Stimulated activated CD4-positive, alpha-beta T cell treated with anti-CD3 and anti-CD28 coated beads, TNF-alpha, amount 100 ng/mL, for 24 hours (primary cell): ENCODE measurements around the gene NPC2.

Experiments used
- DNase-seq, 3 experiments: peaks; one replicate each; pipeline ENCODE4 v3.0.0-alpha.2; 2020; ENCODE audit warnings: low read depth in 3 of 3

Gene NPC2

DNA sequence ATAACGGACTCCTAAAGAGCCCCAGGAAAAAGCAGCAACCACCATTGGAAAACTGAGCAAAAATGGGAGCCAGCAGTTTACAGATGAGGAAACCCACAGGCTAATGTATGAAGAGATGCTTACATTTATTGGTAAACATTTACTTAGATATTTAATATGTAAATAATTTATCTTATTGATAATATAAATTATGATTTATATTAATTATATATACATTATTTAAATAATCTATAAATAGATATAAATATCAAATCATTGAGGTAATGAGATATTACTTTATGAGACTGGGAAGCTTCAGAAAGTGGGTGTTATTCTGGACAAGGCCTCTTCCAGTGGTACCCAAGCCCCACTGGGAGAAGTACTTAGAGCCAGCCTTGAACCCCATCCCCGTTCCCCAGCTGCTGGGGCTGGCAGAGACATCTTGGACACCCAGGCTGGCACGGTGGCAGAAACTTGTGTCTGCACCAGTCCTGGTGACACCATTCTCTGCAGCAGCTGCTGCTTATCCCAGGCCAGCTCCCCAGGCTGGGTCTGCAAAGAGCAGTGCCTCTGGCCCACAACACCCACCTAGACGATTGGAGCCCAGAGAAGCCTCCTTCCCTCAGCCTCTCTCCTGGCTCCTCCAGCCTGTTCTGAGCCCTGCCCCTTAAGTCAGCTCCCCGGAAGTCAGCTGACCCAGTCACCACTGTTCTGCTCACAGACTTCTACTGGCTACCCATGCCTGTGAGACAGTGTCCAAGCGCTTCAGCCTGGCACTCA, 26.4 kb upstream of the NPC2 start:
- DNase-seq: no peak

DNA sequence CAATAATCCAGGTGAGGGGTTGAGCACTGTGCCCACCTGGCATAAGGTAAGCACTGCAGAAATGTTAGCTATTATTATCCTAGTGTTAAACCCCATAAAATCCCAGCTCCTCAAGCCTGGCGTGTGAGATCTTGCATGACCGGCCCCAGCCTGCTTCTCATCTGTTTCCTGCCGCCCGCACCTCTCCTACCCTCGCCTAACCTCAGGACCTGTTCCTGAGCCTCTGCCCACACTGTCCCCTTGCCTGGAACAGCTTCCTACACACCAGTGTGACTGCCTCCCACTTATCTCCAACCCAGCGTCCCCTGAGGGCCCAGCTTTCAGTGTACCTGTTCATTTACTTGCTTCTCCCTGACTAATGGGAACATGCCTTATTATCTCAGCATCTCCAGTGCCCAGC, 25.1 kb upstream of the NPC2 start:
- DNase-seq: no peak

DNA sequence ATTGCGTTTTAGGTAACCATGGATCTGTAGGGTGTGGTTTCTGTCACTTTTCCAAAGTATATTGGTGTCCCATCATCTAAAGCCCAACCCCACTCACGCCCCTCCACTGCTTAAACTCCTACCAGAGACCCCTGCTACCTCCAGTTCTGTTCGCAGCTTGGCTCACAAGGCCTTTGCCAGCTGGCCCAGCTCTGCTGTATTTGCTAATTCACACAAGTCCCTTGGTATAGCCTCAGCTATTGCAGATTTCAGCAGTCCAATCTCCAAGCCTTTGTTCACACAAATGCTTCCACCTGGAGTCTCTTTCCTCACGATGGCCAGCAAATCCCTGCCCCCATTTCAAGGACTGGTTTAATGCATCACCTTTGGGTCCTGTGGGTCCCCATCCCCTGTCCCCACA, 24.6 kb upstream of the NPC2 start:
- no peak for DNase-seq

DNA sequence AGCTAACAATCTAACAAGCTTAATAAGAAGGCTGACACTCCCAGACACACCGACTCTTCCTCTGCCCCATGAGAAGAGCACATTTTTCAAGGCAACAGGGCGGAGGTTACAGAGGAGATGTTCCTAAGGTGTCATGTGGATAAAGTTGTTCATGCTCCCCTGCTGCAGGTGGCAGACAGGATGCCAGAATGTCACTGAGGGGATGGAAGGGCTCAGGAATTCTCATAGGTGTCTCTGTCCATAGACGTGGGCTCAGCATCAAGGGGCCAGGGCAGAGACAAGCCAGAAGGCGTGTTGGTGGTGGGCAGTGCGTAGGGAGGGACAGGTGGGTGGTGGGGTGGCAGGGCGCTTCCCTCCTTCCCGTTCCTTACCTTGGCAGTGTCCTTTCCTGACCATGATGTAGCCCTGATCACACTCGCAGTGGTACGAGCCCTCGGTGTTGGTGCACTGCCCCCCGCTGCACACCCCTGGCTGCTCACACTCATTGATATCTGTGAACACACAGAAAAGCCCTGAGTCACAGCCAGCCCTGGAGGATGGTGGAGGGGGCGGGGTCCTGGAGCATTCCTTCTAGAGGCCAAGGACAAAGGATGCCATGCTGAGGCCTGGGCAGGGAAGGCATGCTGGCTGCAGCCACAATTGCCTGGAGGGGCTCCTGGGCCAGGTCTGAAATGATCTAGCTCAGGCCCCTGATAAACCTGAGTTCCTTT, 23.5 kb upstream of the NPC2 start:
- DNase-seq: no peak

DNA sequence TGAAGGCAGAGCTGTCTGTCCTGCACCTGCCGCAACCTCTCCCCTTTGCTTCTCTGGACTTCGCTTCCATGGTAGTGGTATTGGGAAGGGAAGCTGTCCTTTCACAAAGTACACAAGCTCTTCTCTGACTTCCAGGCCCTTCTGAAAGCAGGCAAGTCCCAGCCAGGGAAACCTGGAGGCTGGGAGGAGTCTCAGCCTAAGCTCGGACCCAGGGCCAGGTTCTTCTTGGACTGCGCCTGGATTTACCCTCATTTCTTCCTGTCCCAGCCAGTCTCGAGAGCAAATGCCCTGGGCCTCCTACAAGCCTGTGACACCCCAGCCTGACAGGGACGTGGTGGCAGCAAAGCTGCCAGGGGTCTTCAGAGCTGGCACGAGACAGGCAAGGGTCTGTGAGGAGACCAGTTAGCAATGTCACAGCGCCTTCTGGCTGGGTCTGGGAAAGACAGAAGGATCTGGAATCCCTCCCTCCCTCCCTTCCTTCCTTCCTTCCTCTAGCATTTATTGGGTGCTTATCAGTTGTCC, 22.8 kb upstream of the NPC2 start:
- DNase-seq: no peak

DNA sequence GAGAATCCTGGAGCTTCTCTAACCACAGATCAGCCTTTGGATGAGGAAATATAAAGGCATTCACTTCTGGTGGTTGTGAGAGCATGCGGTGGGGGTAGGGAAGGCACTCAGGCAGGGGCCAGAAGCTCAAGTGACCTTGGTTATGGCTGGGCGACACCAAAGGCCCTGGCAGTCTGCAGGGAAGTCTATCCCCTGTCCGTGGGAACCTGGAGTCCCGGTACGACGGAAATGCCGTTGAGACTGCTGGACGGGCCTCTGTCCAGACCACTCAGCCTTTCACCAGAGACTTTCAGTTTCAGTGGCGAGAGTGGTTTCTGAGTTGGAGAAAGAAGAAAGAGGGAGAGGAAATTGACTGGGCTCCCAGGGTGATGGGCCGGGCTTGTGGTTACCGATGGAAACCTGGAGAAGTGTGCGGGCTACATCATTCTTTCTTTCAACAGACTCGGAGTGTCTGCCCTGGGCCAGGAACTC, 21.4 kb upstream of the NPC2 start:
- DNase-seq: no peak

DNA sequence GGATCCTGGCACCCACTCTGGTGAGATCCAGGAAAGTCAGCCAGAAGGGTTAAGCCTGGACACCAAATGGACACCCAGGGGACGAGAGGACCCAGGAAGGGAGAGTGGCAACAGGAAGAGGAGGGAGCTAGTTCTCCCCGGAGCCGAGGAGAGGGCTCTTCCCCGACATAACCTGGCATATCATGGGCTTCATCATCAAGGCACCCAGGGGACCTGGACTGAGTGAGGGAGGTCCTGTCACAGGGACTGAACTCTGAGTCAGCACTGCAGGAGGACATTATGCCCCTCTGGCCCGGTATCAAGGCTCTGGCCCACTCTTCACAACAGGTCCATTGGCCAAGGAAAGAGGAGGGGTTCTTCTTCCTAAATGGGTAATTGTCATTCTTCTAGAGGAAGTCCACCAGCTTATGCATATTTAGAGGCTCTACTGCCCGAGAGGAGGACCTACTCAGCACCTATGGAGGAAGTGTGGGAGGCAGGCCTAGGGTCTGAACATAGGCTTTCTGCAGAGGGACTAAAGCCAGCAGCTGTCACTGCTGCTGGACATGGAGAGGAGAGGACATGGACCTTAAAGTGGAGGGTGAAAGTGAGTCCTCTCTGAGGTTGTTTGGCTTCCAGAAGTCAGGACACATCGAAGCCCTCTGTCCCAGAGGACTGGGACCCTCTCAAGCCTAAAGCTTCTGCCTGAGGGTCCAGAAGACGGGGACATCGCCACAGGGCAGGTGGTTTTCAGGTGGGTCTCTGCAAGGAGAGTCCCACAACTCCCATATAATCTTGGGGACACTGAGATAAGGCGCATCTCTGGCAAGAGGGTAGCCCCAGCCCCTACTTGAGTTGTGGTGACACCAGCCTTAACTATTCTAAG, 19.1 kb upstream of the NPC2 start:
- DNase-seq: no peak

DNA sequence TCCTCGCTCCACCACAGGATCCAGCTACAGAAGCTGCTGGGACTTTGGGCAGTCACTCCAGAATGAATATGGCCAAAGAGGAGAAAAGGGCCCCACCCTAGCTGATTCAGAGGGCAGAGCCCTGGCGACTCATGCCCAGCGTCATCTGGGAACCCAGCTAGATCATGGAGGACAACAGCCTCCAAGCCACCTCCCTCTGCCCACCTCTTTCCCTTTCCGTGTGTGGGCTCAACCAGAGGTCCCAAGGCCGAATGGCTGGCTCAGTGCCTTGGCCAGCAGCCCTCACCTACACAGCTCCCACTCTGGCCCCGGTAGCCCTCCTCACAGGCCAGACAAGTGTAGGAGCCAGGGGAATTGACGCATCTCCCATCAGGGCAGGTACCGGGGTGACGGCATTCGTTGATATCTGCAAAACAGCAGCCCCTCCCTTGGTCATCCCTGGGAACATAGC, 17.9 kb upstream of the NPC2 start:
- DNase-seq: no peak

DNA sequence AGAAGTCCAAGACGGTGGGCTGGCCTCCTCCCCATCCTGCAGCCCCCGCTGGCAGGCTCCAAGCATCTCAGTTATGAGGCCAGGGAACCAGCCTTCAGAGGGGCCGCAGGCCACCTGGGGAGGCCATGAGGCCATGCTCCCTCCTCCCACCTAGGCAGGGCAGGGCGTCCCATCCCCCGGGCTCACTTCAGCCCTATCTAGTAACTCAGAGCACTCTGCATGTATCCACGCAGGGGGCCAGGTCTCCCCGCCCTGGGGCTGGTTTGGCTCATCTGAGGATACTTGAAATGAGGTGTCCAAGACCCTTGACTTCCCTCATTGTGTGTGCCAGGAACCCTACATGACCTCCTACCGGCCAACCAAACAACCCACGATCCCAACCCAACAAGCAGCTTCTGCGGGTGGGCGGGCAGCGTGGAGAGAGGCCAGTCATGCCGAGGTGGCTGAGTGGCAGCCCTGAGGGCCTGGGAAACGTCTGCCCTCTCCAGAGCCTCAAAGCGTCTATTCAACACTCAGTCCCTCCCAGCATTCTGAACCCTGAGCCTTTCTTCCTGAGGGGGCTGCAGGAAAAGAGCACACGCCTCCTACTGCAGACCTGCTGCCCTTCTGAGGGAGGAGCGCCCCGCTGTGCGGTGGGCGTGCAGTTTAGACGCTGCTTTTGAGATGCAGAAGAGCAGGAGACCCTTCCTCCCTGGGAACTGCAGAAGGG, 17.3 kb upstream of the NPC2 start:
- DNase-seq: no peak

DNA sequence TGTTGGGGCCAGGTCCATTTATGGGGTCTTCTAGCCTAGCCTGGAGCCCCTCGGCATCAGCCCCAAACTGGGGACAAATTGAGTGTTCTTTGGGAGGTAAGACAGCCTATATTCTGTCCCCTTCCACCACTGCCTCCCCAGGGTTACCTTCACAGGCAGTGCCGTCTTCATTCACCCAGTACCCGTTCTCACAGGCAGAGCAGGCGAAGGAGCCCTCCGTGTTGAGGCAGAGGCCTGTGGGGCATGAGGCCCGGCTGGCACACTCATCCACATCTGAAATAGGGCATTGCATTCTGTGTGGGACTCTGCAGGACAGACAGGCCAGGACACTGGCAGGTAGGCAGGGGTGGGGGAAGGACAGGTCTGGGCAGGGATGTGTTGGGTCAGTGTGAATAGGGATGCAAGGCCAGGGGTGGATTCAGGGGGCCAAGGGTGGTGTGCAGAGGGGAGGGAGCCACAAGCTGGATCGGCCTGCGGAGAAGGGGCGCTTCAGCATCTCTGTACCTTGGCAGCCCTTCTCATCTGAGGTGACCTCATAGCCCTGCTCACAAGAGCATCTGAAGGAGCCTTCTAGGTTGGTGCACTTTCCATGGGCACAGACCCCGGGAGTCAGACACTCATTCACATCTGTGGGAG, 16.6 kb upstream of the NPC2 start:
- DNase-seq: no peak

DNA sequence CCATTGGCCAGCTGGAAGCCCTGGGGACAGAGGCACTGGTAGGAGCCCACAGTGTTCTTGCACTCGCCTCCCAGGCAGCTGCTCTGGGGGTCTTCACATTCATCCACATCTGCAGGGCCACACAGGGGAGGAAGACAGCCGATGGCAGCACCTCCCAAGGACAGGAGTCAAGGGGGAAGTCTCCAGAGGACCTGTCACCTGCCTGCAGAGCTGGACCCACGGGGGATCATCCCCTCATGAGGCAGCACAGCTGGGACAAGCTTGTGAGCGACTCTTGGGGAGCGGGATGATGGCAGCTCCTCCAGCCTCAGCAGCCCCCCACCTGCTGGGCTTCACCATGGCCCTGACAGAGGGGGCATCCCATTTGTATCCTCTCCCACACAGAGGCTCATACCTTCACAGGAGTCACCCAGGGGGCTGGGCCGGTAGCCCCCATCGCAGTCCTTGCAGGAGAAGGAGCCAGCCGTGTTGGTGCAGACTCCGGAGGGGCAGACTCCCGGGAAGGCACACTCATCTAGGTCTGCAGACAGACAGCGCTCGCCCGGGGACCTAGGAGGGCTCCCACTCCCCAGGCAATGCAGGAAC, 15.8 kb upstream of the NPC2 start:
- no peak for DNase-seq

DNA sequence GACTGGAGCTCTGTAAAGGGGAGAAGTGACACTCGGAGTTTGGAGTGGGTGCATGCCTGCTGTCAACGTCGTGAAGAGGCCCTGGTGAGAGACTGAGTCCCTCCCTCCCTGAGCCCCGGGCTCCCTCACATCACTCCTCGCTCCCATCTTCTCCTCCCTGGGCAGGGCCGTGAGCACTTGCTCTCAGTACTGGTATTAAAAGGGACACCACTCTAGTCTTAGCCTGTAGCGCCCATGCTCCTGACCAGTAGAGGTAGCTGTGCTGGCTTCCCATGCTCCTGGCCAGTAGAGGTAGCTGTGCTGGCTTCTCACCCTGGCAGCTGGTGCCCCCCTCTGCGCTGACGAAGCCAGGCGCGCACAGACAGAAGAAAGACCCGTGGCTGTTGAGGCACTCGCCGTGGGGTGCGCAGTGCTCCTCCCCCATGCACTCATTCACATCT, 15.2 kb upstream of the NPC2 start:
- no peak for DNase-seq

DNA sequence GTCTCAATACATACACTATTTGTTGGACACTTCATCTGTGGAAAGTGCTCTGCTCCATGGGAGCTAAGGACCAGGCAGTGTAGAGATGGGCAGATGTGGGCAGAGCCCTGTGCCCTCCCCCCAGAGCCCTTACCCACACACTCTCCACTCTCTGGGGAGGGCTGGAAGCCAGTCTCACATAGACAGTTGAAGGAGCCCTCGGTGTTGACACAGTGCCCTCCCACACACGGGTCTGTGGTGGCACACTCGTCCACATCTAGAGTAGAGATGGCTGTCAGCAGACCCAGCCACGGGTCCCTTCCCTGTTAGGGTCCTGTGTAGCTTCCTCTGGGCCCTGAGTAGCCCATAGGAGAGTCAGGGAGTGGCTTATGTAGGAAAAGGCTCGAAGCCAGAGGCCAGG, 14.7 kb upstream of the NPC2 start:
- no peak for DNase-seq

DNA sequence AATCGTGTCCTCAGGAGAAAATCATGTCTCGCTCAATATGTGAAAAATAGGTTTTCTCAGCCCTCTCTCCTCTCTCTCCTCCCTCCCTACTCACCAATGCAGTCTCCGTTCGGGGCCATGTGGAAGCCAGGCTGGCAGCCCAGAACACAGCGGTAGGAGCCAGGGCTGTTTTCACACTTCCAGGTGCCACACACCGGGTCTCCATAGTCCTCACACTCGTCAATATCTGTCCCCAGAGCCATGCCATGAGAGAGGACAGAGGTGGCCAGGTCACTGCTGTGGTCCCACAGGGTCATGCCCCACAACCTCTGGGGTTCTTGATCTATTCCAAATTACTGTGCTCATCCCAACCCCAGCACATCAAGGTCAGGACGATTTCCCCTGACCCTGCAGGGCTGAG, 14.0 kb upstream of the NPC2 start:
- no peak for DNase-seq

DNA sequence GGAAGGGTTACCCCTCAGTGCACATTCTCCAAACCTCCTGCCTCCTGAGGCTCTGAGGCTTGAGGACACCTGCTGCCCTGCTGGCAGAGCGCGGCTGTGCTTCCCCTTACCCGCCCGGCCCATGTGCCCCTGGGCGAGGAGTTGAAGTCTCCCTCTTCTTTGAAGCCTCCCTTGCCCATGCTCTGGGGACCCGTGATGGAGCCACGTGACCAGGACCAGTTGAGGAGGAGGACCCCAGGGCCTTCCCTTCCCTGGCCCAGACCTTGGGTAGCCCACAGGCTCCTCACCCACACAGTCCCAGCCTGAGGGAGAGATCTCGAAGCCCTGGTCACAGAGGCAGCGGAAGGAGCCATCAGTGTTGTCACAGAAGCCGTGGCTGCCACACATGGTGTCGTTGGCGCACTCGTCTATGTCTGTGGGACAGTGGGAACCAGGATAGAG, 13.3 kb upstream of the NPC2 start:
- no peak for DNase-seq

DNA sequence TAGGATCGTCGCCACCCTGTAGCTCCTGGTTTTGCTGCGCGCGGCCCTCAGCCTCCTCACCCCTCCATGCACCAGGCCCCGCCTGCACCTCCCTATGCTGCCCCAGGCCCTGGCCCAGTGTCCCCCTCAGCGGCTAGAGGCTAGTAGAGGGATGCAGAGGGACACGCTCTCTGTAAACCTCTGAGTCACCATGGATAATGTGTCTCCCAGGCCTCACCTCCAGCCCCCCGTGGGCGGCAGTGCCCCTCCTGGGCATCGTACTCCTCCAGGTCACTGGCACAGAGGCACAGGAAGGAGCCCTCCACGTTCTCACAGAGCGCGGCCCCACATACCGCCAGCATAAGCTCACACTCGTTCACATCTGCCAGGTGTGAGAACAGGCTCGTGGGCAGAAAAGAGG, 12.7 kb upstream of the NPC2 start:
- no peak for DNase-seq

DNA sequence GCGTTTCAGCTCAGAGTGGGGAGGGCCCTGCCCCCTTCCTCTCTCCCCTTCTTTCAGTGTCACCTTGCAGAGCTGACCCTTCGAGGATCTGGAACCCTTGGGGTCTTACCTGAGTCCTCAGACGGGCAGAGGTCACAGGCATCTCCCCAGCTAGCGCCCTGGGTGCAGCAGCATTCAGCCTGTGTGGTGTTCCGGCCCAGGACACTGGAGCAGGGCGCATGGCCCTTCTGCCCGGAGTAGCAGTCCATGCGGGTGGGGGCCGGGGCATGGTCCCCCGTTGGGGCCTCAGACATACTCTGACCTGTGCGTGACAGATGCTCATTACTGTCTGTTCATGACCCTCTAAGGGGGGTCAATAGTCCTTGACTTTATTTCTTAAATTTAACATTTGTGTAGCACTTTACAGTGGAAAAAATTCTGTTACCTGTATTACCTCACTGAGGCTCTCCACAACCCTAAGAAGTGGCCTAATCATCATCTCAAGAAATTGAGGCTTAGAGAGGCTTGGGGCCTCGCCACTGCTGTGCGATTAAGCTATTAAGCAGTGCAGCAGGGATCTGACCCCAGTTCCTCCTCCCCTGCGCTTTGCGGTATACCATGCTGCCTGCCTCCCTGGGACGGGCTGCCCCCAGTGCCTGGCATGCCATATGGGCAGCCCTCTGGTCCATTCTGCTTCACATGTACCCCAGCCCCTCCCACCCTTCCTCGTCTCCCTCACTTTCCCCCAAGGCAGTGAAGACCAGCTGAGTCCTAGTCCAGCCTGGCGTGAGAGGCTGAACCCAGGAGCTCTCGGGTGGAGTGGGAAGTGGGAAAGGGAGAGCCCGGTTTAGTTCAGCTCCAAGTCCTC, 12.0 kb upstream of the NPC2 start:
- no peak for DNase-seq

DNA sequence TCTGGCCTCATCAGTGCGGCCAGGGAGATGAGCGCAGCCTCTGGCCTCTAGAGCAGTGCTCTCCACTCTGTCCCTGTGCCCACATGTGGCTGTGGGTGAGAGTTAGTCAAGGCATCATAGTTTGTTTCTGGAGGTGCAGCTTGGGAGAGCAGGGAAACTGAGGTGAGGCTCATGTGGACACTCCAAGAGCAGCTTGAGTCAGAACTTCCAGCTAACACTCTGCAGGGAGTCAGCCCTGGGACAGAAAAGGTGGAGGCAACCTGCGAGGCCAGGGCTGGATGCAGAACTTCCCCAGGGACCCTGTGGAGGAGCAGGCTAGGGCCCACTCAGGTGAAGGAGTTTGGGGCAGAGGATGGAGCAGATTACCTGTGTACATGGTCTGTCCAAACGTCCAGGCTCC, 11.3 kb upstream of the NPC2 start:
- DNase-seq: no peak

DNA sequence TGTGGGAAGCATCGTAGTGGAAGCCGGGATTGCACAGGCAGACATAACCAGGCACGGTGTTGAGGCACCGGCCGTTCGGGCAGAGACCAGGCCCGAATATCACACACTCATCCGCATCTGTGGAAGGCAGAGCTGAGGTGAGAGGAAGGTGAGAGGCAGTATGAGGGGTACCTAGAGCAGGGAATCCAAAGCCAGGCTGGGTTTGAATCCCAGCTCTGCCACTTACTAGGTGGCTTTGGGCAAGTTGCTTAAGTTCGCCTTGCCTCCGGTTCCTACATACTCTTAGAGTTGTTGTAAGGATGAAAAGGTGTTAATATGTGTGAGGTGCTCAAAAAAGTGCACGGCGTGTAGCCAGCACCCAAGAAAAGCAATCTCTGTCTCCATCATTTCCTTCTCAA, 10.8 kb upstream of the NPC2 start:
- DNase-seq: no peak
